Kidney epithelial cell (primary cell): ENCODE measurements around the gene CRTAC1. TPM values are rescaled to one million over a fixed set of nuclear protein-coding genes. Genes with fewer than 3 reads are reported as not detected.

Experiments used
- DNase-seq: peaks from one replicate; pipeline ENCODE4 v3.0.0-alpha.2; 2010; ENCODE audit warnings: low read depth
- H3K27me3 ChIP-seq: 2 replicates; pipeline ENCODE4 v1.6.0; 2011; ENCODE audit warnings: low read length; ENCODE audit not compliant: control insufficient read depth, insufficient read depth
- H3K36me3 ChIP-seq: 2 replicates; pipeline ENCODE4 v1.5.1; 2011; ENCODE audit warnings: low read length; ENCODE audit not compliant: control insufficient read depth, insufficient read depth
- H3K4me3 ChIP-seq: 2 replicates; pipeline ENCODE4 v1.5.1; 2011; ENCODE audit warnings: low read depth, mild to moderate bottlenecking, control low read depth, low read length
- CTCF ChIP-seq: IDR thresholded peaks from 2 replicates; pipeline ENCODE4 v1.5.1; 2011; ENCODE audit warnings: mild to moderate bottlenecking, moderate library complexity, low read length, control low read depth, inconsistent platforms; ENCODE audit not compliant: insufficient read depth, poor library complexity, severe bottlenecking
- total RNA-seq: library from RNA; depleted of rRNA; stranded (reverse); fragments of >200 nt; gene quantifications from 2 replicates; pipeline ENCODE4 v1.2.3, GENCODE V29; 2015

The CRTAC1 gene
- total RNA-seq, 1 donor from 2014 or later, result 3.2 TPM

DNA sequence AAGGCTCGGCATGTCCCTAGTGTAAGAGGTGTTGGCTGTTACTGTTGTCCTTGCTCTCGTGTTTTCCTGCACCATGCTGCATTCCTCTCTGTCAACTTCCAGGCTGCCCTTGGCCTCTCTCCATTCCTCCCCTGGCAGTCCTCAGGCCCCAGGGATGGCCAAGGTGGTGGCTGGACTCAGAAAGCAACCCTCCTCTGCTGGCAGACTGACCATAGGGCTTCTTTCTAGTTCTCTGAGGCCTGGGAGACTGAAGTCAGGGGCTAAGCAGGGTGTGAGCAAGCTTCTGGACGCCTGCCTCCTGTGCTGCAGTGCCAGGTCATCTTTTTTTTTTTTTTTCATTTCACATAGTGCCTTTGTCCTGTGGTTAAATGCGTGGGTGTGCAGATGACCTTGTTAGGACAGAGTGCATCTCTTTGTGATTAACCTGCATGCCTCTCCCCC is 108.8 kb downstream of the CRTAC1 start:
- Histone ChIP-seq H3K36me3 (no peaks in the 10 kb centered on the region), H3K27me3 (peaks cover 20% of the 10 kb centered on the region), H3K4me3 (no peak overlapping the region)
- DNase-seq, result no peak
- TF ChIP-seq CTCF, result no peak

DNA sequence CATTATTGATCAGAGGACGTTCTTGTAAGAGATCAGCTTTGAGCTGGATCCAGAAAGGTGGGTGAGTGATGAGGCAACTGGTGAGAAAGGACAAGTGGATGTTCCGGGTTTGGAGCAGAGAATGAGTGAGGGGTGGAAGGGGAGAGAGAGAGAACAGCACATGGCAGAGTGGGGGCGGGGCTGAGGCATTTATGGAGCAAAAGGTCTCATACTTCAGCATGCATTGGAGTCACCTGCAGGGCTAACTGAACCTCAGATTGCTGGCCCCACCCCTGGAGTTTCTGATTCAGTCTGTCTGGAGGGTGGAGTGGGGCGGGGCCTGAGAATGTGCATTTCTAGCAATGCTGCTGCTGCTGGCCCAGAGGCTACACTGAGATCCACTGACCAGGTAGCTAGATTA is 109.6 kb downstream of the CRTAC1 start:
- no peak for TF ChIP-seq CTCF
- no peak for DNase-seq
- Histone ChIP-seq H3K27me3 (peaks cover 19% of the 10 kb centered on the region), H3K4me3 (no peak overlapping the region), H3K36me3 (no peaks in the 10 kb centered on the region)

DNA sequence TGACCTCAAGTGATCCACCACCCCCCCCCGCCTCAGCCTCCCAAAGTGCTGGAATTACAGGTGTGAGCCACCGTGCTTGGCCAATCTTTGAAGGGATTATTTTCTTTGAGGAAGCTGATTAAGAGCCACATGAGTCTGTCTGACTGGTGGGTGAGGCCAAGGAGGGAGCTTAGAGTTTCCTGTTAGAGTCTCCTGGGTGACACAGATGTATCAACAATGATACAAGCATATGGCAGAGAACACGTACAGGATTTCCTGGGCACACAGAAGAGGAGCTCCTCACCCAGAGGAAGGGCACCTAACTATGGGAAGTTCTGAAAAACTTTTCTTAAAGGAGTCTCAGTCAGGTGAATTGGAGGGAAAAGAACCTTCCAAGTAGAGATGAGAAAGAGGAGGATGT is 111.4 kb downstream of the CRTAC1 start:
- H3K27me3 ChIP-seq, result peaks cover 23% of the 10 kb centered on the region

GRCh38 chr10:97916586-97916985 is 113.8 kb downstream of the CRTAC1 start:
- Histone ChIP-seq H3K36me3 (no peaks in the 10 kb centered on the region), H3K4me3 (no peak overlapping the region), H3K27me3 (peaks cover 14% of the 10 kb centered on the region)
- TF ChIP-seq CTCF, result no peak
- DNase-seq, result no peak

More for the DNA sequence above, 111.4 kb downstream of the CRTAC1 start:
- Histone ChIP-seq H3K4me3 (no peak overlapping the region), H3K36me3 (no peaks in the 10 kb centered on the region)
- no peak for DNase-seq
- no peak for TF ChIP-seq CTCF

GRCh38 chr10:97915346-97916131 is 114.9 kb downstream of the CRTAC1 start:
- H3K27me3 ChIP-seq, result peaks cover 12% of the 10 kb centered on the region

More at GRCh38 chr10:97915346-97916131, 114.9 kb downstream of the CRTAC1 start:
- DNase-seq, result no peak
- H3K4me3 ChIP-seq, result no peak overlapping the region
- no peaks in the 10 kb centered on the region for H3K36me3 ChIP-seq
- no peak for TF ChIP-seq CTCF
